Brain microvascular endothelial cell (primary cell): ENCODE results near the gene DEFB131B.
A peak's percentile ranks its signal among the peaks of the same experiment; 100 is the strongest.
"Not testable (repeated sequence)": the region's sequence is repeated elsewhere in the genome, so short reads cannot be mapped to it uniquely, and the experiment has no call there.

Experiments used
- DNase-seq: peaks from one replicate; pipeline ENCODE4 v3.0.0-alpha.2; 2020
- H3K27ac ChIP-seq: fragments of 250-450 bp; sonication (Bioruptor Pico); 2 replicates; pipeline ENCODE4 v1.5.1; 2020; ENCODE audit warnings: mild to moderate bottlenecking, moderate library complexity
- H3K27me3 ChIP-seq: fragments of 250-450 bp; sonication (Bioruptor Pico); replicated peaks from 2 replicates; pipeline ENCODE4 v1.5.1; 2020; ENCODE audit warnings: mild to moderate bottlenecking
- H3K36me3 ChIP-seq: fragments of 250-450 bp; sonication (Bioruptor Pico); replicated peaks from 2 replicates; pipeline ENCODE4 v1.5.1; 2020; ENCODE audit warnings: mild to moderate bottlenecking
- H3K4me3 ChIP-seq: 2 replicates; pipeline ENCODE4 v1.5.1; 2011; ENCODE audit warnings: low read depth, mild to moderate bottlenecking, control low read depth, low read length, moderate library complexity
- in situ Hi-C: cut with HindIII; loops from 2 replicates; pipeline ENCODE4 v1.10.0; 2017; ENCODE audit warnings: low sequenced_read_pairs, low pct_ligation_motif_present
- TF ChIP-seq, protein P1 (sequence below): IDR thresholded peaks from 2 replicates; pipeline ENCODE4 v1.5.1; 2011; ENCODE audit warnings: low read depth, mild to moderate bottlenecking, moderate library complexity, low read length, control low read depth, inconsistent platforms; ENCODE audit errors: missing control alignments

DEFB131B gene

DNA sequence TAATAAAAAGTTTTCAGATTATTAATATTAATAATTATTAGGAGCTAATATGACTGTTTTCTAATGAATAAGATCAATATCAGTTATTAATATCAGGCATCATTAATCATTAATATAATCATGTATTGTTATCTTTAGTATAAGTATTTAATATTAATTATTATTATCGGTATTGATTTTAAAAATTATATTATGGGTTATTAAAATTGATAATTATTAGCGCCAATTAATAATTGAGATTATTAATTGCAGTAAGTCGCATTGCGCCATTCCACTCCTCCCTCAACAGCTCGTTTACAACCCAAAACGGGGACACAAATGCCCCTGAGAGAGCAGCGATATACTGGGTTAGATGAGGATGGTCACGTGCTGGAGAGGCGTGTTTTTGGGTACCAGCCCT, 30.0 kb downstream of the DEFB131B start:
- TF ChIP-seq, protein P1, sequence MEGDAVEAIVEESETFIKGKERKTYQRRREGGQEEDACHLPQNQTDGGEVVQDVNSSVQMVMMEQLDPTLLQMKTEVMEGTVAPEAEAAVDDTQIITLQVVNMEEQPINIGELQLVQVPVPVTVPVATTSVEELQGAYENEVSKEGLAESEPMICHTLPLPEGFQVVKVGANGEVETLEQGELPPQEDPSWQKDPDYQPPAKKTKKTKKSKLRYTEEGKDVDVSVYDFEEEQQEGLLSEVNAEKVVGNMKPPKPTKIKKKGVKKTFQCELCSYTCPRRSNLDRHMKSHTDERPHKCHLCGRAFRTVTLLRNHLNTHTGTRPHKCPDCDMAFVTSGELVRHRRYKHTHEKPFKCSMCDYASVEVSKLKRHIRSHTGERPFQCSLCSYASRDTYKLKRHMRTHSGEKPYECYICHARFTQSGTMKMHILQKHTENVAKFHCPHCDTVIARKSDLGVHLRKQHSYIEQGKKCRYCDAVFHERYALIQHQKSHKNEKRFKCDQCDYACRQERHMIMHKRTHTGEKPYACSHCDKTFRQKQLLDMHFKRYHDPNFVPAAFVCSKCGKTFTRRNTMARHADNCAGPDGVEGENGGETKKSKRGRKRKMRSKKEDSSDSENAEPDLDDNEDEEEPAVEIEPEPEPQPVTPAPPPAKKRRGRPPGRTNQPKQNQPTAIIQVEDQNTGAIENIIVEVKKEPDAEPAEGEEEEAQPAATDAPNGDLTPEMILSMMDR = no peak
- DNase-seq = no peak
- in situ Hi-C loops = no loop called here
- Histone ChIP-seq H3K4me3 (no peak overlapping the region), H3K36me3 (no peaks in the 10 kb centered on the region), H3K27me3 (no peaks in the 10 kb centered on the region), H3K27ac (no peak overlapping the region)

DNA sequence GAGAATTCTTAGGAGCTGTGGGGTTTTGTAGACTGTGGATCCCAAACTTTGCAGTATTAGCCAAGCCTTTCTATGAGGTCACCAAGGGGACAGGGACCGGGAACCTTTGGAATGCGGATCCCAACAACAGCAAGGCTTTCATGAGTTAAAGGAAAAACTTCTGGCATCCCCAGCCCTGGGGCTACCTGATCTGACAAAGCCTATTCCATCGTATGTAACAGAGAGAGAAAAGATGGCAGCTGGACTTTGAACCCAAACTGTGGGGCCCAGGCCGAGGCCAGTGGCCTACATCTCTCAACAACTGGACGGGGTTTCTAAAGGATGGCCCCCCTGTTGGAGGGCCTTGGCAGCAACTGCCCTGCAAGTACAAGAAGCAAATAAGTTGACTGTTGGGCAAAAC, 32.5 kb downstream of the DEFB131B start:
- H3K4me3 ChIP-seq, H3K36me3 ChIP-seq, DNase-seq, in situ Hi-C loops, H3K27me3 ChIP-seq, H3K27ac ChIP-seq: not testable (repeated sequence)

DNA sequence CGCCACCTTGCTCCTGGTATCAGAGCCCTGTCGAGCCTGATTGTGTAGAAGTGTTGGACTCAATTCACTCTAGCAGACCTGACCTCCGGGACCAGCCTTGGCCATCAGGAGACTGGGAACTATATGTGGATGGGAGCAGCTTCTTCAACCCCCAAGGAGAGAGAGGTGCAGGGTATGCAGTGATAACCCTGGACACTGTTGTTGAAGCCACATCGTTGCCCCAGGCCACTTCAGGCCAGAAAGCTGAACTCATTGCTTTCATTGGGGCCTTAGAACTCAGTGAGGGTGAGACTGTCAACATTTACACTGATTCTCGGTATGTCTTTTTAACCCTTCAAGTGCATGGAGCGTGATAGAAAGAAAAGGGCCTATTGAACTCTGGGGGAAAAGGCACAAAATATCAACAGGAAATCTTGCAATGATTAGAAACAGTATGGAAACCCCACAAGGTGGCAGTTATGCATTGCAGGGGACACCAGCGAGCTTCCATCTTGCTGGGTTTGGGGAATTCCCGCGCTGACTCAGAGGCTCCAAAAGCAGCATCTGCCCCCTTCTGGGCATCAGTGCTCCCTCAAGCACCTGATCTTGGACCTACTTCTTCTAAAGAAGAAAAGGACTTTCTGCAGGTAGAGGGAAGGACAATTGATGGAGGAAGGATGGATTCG, 33.2 kb downstream of the DEFB131B start:
- H3K36me3 ChIP-seq, H3K27ac ChIP-seq, H3K27me3 ChIP-seq, in situ Hi-C loops, H3K4me3 ChIP-seq: not testable (repeated sequence)
- TF ChIP-seq, protein P1 = peak; percentile 15
- DNase-seq = peak; percentile 32

DNA sequence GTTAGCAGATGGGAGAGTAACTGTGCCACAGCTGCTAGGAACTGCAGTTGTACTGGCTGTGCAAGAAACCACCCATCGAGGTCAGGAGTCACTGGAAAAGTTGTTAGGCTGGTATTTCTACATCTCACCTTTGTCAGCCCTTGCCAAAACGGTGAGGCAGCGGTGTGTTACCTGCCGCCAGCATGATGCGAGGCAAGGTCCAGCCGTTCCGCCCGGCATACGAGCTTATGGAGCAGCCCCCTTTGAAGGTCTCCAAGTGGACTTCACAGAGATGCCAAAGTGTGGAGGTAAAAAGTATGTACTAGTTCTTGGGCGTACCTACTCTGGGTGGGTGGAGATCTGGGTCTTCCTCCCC, 33.7 kb downstream of the DEFB131B start:
- H3K36me3 ChIP-seq, in situ Hi-C loops, H3K4me3 ChIP-seq, DNase-seq, H3K27me3 ChIP-seq, H3K27ac ChIP-seq: not testable (repeated sequence)

DNA sequence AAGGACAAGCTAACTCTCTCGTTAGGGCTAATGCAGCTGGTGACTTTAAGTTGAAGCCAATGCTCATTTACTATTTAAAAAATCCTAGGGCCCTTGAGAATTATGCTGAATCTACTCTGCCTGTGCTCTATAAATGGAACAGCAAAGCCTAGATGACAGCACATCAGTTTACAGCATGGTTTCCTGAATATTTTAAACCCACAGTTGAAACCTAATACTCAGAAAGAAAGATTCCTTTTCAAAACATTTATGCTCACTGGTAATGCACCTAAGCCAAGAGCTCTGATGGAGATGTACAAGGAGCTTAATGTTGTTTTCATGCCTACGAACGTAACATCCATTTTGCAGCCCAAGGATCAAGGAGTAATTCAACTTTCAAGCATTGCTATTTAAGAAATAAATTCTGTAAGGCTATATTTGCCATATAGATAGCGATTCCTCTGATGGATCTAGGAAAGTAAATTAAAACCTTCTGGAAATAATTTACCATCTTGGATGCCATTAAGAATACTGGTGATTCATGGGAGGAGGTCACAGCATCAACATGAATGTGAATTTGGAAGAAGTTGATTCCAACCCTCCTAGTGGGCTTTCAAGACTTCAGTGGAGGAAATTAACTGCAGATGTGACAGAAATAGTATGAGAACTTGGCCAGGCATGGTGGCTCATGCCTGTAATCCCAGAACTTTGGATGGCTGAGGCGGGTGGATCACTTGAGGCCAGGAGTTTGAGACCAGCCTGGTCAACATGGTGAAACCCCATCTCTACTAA, 35.7 kb downstream of the DEFB131B start:
- DNase-seq = no peak
- TF ChIP-seq, protein P1 = no peak
- no peaks in the 10 kb centered on the region for H3K27me3 ChIP-seq

DNA sequence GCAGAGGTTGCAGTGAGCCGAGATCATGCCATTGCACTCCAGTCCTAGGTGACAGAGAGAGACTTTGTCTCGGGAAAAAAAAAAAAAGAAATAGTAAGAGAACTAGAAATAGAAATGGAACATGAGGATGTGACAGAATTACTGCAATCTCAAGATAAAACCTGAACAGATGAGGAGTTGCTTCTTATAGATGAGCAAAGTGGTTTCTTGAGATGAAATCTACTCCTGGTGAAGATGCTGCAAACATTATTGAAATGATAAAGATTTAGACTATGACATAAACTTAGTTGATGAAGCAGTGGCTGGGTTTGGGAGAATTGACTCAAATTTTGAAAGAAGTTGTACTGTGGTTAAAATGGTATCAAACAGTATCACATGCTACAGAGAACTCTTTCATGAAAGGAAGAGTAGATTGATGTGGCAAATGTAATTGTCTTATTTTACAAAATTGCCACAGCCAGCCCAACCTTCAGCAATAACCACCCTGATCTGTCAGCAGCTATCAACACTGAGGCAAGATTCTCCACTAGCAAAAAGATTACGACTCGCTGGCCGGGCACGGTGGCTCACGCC, 36.5 kb downstream of the DEFB131B start:
- no peak for DNase-seq
- in situ Hi-C loops = no loop called here
- Histone ChIP-seq H3K27ac (no peak overlapping the region), H3K27me3 (no peaks in the 10 kb centered on the region), H3K4me3 (no peak overlapping the region), H3K36me3 (peaks cover 6% of the 10 kb centered on the region)
- TF ChIP-seq, protein P1 = no peak

More for the DNA sequence above, 35.7 kb downstream of the DEFB131B start:
- no peak overlapping the region for H3K4me3 ChIP-seq
- H3K36me3 ChIP-seq = peaks cover 6% of the 10 kb centered on the region
- no peak overlapping the region for H3K27ac ChIP-seq
- in situ Hi-C loops = no loop called here
